CD14-positive monocyte (primary cell): ENCODE measurements around the gene PI4KA. TPM values are rescaled to one million over a fixed set of nuclear protein-coding genes. Genes with fewer than 3 reads are reported as not detected.

Experiments used
- DNase-seq, 3 donors: peaks; one replicate each; pipeline ENCODE4 v3.0.0-alpha.2; 2011 to 2022
- H2AFZ ChIP-seq: 2 replicates; pipeline ENCODE4 v1.6.0; 2012; ENCODE audit warnings: mild to moderate bottlenecking, low read depth, low read length, inconsistent platforms; ENCODE audit not compliant: insufficient read depth, poor library complexity, severe bottlenecking
- H3K27ac ChIP-seq, 2 donors: 1 replicate in 1 of 2; 2 replicates in 1 of 2; pipeline ENCODE4 v1.5.1; 2012 to 2013; ENCODE audit warnings: low read length in 2 of 2, control low read depth in 1 of 2, inconsistent platforms in 1 of 2, low read depth in 1 of 2, mild to moderate bottlenecking in 1 of 2
- H3K27me3 ChIP-seq, 2 donors: one replicate each; pipeline versions ENCODE4 v1.6.0 to v1.6.1; 2011 to 2013; ENCODE audit warnings: low read length in 2 of 2; ENCODE audit not compliant: control insufficient read depth in 2 of 2, insufficient read depth in 2 of 2
- H3K36me3 ChIP-seq, 2 donors: replicated peaks in 1 of 2; 1 replicate in 1 of 2; 2 replicates in 1 of 2; pipeline versions ENCODE4 v1.5.1 to v1.6.1; 2012 to 2013; ENCODE audit warnings: low read length in 2 of 2, control low read depth in 1 of 2, inconsistent platforms in 1 of 2, mild to moderate bottlenecking in 1 of 2; ENCODE audit not compliant: insufficient read depth in 2 of 2, control insufficient read depth in 1 of 2
- H3K4me1 ChIP-seq, 2 donors: 1 replicate in 1 of 2; 2 replicates in 1 of 2; pipeline versions ENCODE4 v1.5.1 to v1.6.1; 2012 to 2013; ENCODE audit warnings: low read length in 2 of 2, control low read depth in 1 of 2, inconsistent platforms in 1 of 2, mild to moderate bottlenecking in 1 of 2, moderate library complexity in 1 of 2; ENCODE audit not compliant: insufficient read depth in 2 of 2, control insufficient read depth in 1 of 2
- H3K4me2 ChIP-seq: replicated peaks from 2 replicates; pipeline ENCODE3; 2012; ENCODE audit warnings: low read length, moderate library complexity, mild to moderate bottlenecking; ENCODE audit not compliant: poor library complexity, severe bottlenecking; ENCODE audit errors: extremely low read depth
- H3K4me3 ChIP-seq, 3 experiments: fragments of 200-600 bp in 1 of 3; sonication (generic) in 1 of 3; replicated peaks in 1 of 3; 1 replicate in 2 of 3; 2 replicates in 1 of 3; pipeline ENCODE4 v1.5.1; 2011 to 2013; ENCODE audit warnings: low read length in 3 of 3, mild to moderate bottlenecking in 3 of 3, control low read depth in 2 of 3, low read depth in 2 of 3, inconsistent platforms in 1 of 3, moderate library complexity in 1 of 3
- H3K79me2 ChIP-seq: 2 replicates; pipeline ENCODE4 v1.6.0; 2012; ENCODE audit warnings: mild to moderate bottlenecking, control low read depth, inconsistent platforms, low read length, moderate library complexity; ENCODE audit not compliant: insufficient read depth
- H3K9ac ChIP-seq: 2 replicates; pipeline ENCODE4 v1.6.0; 2017; ENCODE audit warnings: low read length, mild to moderate bottlenecking; ENCODE audit not compliant: insufficient read depth, poor library complexity, severe bottlenecking
- H3K9me3 ChIP-seq, 2 donors: replicated peaks in 1 of 2; 1 replicate in 1 of 2; 2 replicates in 1 of 2; pipeline versions ENCODE4 v1.5.1 to v1.6.1; 2012 to 2013; ENCODE audit warnings: low read length in 2 of 2, control low read depth in 1 of 2; ENCODE audit not compliant: control insufficient read depth in 1 of 2, insufficient read depth in 1 of 2
- H4K20me1 ChIP-seq: 2 replicates; pipeline ENCODE4 v1.6.0; 2012; ENCODE audit warnings: mild to moderate bottlenecking, low read length, control low read depth, moderate library complexity; ENCODE audit not compliant: insufficient read depth
- H3K27ac Mint-ChIP-seq, 7 donors: one replicate each; pipeline ENCODE4 v1.8.0; 2020; ENCODE audit warnings: mild to moderate bottlenecking in 7 of 7, mixed read lengths in 7 of 7, moderate library complexity in 6 of 7, inconsistent platforms in 2 of 7
- H3K27me3 Mint-ChIP-seq, 3 donors: one replicate each; pipeline ENCODE4 v1.8.0; 2021 to 2022; ENCODE audit warnings: low read depth in 3 of 3, mild to moderate bottlenecking in 3 of 3, mixed read lengths in 3 of 3, moderate library complexity in 3 of 3, inconsistent platforms in 1 of 3
- H3K36me3 Mint-ChIP-seq, 2 donors: one replicate each; pipeline ENCODE4 v1.8.0; 2020; ENCODE audit warnings: mixed read lengths in 2 of 2, inconsistent platforms in 1 of 2, mild to moderate bottlenecking in 1 of 2
- H3K4me1 Mint-ChIP-seq: one replicate; pipeline ENCODE4 v1.8.0; 2020; ENCODE audit warnings: mild to moderate bottlenecking, mixed read lengths
- H3K4me3 Mint-ChIP-seq, 2 donors: one replicate each; pipeline ENCODE4 v1.8.0; 2020; ENCODE audit warnings: mild to moderate bottlenecking in 2 of 2, mixed read lengths in 2 of 2, moderate library complexity in 1 of 2
- H3K9me3 Mint-ChIP-seq, 7 donors: one replicate each; pipeline ENCODE4 v1.8.0; 2020 to 2022; ENCODE audit warnings: mixed read lengths in 7 of 7, mild to moderate bottlenecking in 6 of 7, moderate library complexity in 6 of 7, inconsistent platforms in 2 of 7
- CTCF ChIP-seq: fragments of 200-600 bp; IDR thresholded peaks from one replicate; pipeline ENCODE4 v1.8.0; 2022; ENCODE audit warnings: antibody characterized with exemption, mild to moderate bottlenecking
- WGBS: methylation state at CpG from one replicate; pipeline ENCODE4 v1.1.5; 2013; ENCODE audit warnings: missing lambda C conversion rate; ENCODE audit not compliant: insufficient coverage; 5-methylcytosine and 5-hydroxymethylcytosine counted together
- intact Hi-C, 2 donors: fragments of 100-400 bp; cut with micrococcal nuclease; formaldehyde crosslinking; loops; one replicate each; pipeline versions ENCODE4 v1.15.0 to v1.15.1; 2023
- polyA plus RNA-seq, 3 donors: library from polyadenylated mRNA; depleted of rRNA in 1 of 3; unstranded in 2 of 3; stranded (reverse) in 1 of 3; fragments of 300-500 nt in 2 of 3; fragments of >200 nt in 1 of 3; fragmentation: Illumina TruSeq in 2 of 3; gene quantifications; 1 replicate in 2 of 3; 2 replicates in 1 of 3; pipeline ENCODE4 v1.2.3, GENCODE V29; 2012 to 2021

Gene PI4KA
- polyA plus RNA-seq, 3 donors, result 22.8 to 74.4 (median 38.2) TPM

- no peaks in the 10 kb centered on the region for H3K27me3 ChIP-seq
- H3K9me3 ChIP-seq, result no peaks in the 10 kb centered on the region
- H4K20me1 ChIP-seq, result peaks cover 9% of the 10 kb centered on the region
- Mint-ChIP-seq H3K4me3 (no peak overlapping the region), H3K4me1 (peaks cover 5% of the 10 kb centered on the region), H3K36me3 (peaks cover 47 to 79% of the 10 kb centered on the region in 2 donors), H3K27ac (no peak overlapping the region), H3K9me3 (no peaks in the 10 kb centered on the region), H3K27me3 (peaks cover 0 to 2% (median 0%) of the 10 kb centered on the region in 3 donors)
- TF ChIP-seq CTCF, result no peak
- peaks cover 0 to 5% of the 10 kb centered on the region in 2 donors for H3K4me1 ChIP-seq
- intact Hi-C loops, result no loop called here
- H3K79me2 ChIP-seq, result no peaks in the 10 kb centered on the region
- H3K4me2 ChIP-seq, result no peak overlapping the region
- no peak overlapping the region for H3K4me3 ChIP-seq
- H3K36me3 ChIP-seq, result peaks cover 35 to 93% of the 10 kb centered on the region in 2 donors
- H3K27ac ChIP-seq, result no peak overlapping the region
- no peak for DNase-seq
- WGBS, result 83% methylated on average over 1 of the region's 5 CpGs
- H2AFZ ChIP-seq, result no peak overlapping the region
- no peak overlapping the region for H3K9ac ChIP-seq
These were observed 78.8 kb downstream of the PI4KA start for GRCh38 chr22:20779818-20780158.

GRCh38 chr22:20779014-20779817 is 79.4 kb downstream of the PI4KA start:
- no peak for DNase-seq
- no peaks in the 10 kb centered on the region for H3K9me3 ChIP-seq
- no peaks in the 10 kb centered on the region for H3K27me3 ChIP-seq
- peaks cover 35 to 95% of the 10 kb centered on the region in 2 donors for H3K36me3 ChIP-seq
- peaks cover 0 to 5% of the 10 kb centered on the region in 2 donors for H3K4me1 ChIP-seq
- Mint-ChIP-seq H3K36me3 (peaks cover 50 to 84% of the 10 kb centered on the region in 2 donors), H3K4me1 (peaks cover 5% of the 10 kb centered on the region), H3K4me3 (no peak overlapping the region), H3K27ac (peak overlapping the region in 1 of 7 donors; percentile 27), H3K9me3 (no peaks in the 10 kb centered on the region), H3K27me3 (peaks cover 0 to 2% (median 2%) of the 10 kb centered on the region in 3 donors)
- no peak overlapping the region for H3K4me2 ChIP-seq
- WGBS, result 97% methylated on average over 21 of the region's 25 CpGs
- no peak overlapping the region for H2AFZ ChIP-seq
- H3K27ac ChIP-seq, result no peak overlapping the region
- H3K79me2 ChIP-seq, result no peaks in the 10 kb centered on the region
- no peak overlapping the region for H3K4me3 ChIP-seq
- intact Hi-C loops, result no loop called here
- H3K9ac ChIP-seq, result no peak overlapping the region
- TF ChIP-seq CTCF, result no peak
- peaks cover 6% of the 10 kb centered on the region for H4K20me1 ChIP-seq
